ENCODE data around the gene MMS19. TPM values are rescaled to one million over a fixed set of nuclear protein-coding genes. Genes with fewer than 3 reads are reported as not detected.

The MMS19 gene
- total and polyA plus RNA-seq, 10 of the 15 experiments (the other 5 are each of a cell fraction or from before 2014, with no cell fraction given) = 40.2 to 112 (median 69.0) TPM

- no TSS peak for BruUV-seq (replicated peaks)
Measured at GRCh38 chr10:97412891-97413304, 85.3 kb downstream of the MMS19 start.

More at GRCh38 chr10:97412891-97413304, 85.3 kb downstream of the MMS19 start:
- TF ChIP-seq IKZF2 (IDR thresholded peaks at IDR 0.05) (peak in 1 of 2 experiments; percentile 14; a peak in 1 of 4 replicates), NFYA (IDR thresholded peaks at IDR 0.05; ENCODE audit: borderline replicate concordance, low read depth, low read length) (no peak), RUNX3 (IDR thresholded peaks at IDR 0.05; ENCODE audit: low read length) (peak; percentile 25; the same call in 1 of the 2 replicates), ZNF384 (IDR thresholded peaks at IDR 0.05; ENCODE audit: borderline replicate concordance, low read depth, low read length) (no peak), BACH1 (IDR thresholded peaks at IDR 0.05; ENCODE audit: borderline replicate concordance) (peak; percentile 35; the same call in 1 of the 2 replicates), ZBTB33 (IDR thresholded peaks at IDR 0.05) (peak; percentile 67; the same call in 1 of the 2 replicates)
- in situ Hi-C loops (cut with MboI) = no loop called here
- Histone ChIP-seq H4K20me1 (ENCODE audit: control insufficient read depth, insufficient read depth) (no peaks in the 10 kb centered on the region), H3K36me3 (ENCODE audit: control insufficient read depth in 2 of 2, insufficient read depth in 2 of 2, low read length in 1 of 2) (no peaks in the 10 kb centered on the region), H3K4me2 (ENCODE audit: control insufficient read depth, insufficient read depth) (0 out of 2 replicates have a peak overlapping the region, but pooled peaks have one; percentile 9), H3K4me1 (ENCODE audit: control insufficient read depth, insufficient read depth, low read length) (peaks cover 3% of the 10 kb centered on the region; the same call in 1 of the 2 replicates), H3K27ac (ENCODE audit: control insufficient read depth, insufficient read depth) (peak overlapping the region; percentile 20; the same call in 1 of the 2 replicates), H3K9me3 (replicated peaks; ENCODE audit: control insufficient read depth, insufficient read depth, low read length) (no peaks in the 10 kb centered on the region), H2AFZ (ENCODE audit: control insufficient read depth, low read depth, low read length) (no peak overlapping the region), H3K79me2 (ENCODE audit: control insufficient read depth, insufficient read depth, low read length) (no peaks in the 10 kb centered on the region), H3K27me3 (replicated peaks in 1 of 2; ENCODE audit: control insufficient read depth in 2 of 2, insufficient read depth in 2 of 2, low read length in 1 of 2) (no peaks in the 10 kb centered on the region), H3K4me3 (no peak overlapping the region), H3K9ac (ENCODE audit: control insufficient read depth, insufficient read depth, low read length) (no peak overlapping the region)
- intact Hi-C loops (cut with micrococcal nuclease; ENCODE audit: unreplicated experiment) = no loop called here
- ChIA-PET RAD21 (ENCODE audit: unreplicated experiment) (interaction anchor here (0.6 to 1.2 kb wide), 3 partner anchors 9 to 15 kb away, joined by 3 read pairs; no protein-coding TSS in a partner anchor), CTCF (interaction anchor here (0.8 to 2.7 kb wide), 4 partner anchors 15 to 141 kb away, joined by 3 to 12 read pairs (median 4); no protein-coding TSS in a partner anchor), POLR2A (interaction anchor here (0.5 to 2.1 kb wide), 3 partner anchors 10 to 17 kb away, joined by 3 to 9 read pairs (median 3); no protein-coding TSS in a partner anchor), SMC1A (ENCODE audit: uncharacterized antibody, unreplicated experiment) (interaction anchor here (1.1 to 3.2 kb wide), 4 partner anchors 10 to 32 kb away, joined by 5 to 9 read pairs (median 6); partner anchors contain the start of gene RRP12)
- DNase-seq (ENCODE audit: low read depth, low spot score) (no peak), ATAC-seq (peak; percentile 66), FAIRE-seq (no peak)
- 11% methylated on average over 10 of the region's 10 CpGs for WGBS (ENCODE audit: insufficient coverage, insufficient replicate concordance, low lambda C conversion rate, missing lambda C conversion rate)
